GM21423 (cell line): ENCODE results near the gene EDC3.

ENCODE experiments used
- ATAC-seq: cut with Tn5 transposase; IDR thresholded peaks from one replicate; pipeline ENCODE4 v1.9.1; 2021; ENCODE audit warnings: mild to moderate bottlenecking, moderate library complexity; ENCODE audit not compliant: unreplicated experiment

EDC3 gene

GRCh38 chr15:74585191-74585590, 110.6 kb downstream of the EDC3 start:
- no peak for ATAC-seq

GRCh38 chr15:74584779-74585178, 111.0 kb downstream of the EDC3 start:
- ATAC-seq = no peak

- ATAC-seq = no peak
These were observed 111.6 kb downstream of the EDC3 start for GRCh38 chr15:74584204-74584603.
